ENCODE results near the gene CTPS1.
A peak's percentile ranks its signal among the peaks of the same experiment; 100 is the strongest.

CTPS1 gene

DNA sequence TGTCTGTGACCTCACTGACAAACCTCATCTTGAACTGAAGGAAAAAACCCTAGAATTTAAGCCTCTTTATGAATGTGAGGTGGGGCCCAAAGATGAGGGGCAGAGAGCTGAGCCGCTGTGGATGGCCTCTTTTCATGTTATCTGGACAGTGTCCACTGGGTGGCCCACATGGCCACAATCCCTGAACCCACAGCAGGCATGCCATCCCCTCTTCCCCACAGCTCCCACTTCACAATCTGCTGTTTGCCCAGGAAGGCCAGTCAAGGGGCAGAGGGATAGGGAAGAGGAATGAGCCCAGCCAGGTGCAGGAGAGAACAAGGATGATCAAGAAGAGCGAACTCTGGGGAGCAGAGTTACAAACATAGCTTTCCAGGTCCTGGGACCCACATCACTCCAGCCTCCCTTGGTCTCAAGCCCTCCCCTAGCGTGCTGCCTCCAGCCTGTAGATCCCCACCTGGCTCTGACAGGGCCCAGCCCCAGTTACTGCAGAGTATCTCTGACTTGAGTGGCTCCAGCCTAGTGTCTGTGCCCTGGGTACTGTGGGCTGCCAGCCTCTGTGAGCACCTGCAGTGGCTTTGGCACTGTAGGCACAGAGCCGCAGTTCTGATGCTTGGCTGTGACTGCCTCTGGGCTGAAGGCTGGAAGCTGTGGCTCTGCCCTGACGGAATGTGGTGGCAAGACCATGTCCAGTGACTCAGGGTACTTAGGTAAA, 43.9 kb downstream of the CTPS1 start:
- peak; percentile 54 for DNase-seq (ENCODE audit: low read depth)

DNA sequence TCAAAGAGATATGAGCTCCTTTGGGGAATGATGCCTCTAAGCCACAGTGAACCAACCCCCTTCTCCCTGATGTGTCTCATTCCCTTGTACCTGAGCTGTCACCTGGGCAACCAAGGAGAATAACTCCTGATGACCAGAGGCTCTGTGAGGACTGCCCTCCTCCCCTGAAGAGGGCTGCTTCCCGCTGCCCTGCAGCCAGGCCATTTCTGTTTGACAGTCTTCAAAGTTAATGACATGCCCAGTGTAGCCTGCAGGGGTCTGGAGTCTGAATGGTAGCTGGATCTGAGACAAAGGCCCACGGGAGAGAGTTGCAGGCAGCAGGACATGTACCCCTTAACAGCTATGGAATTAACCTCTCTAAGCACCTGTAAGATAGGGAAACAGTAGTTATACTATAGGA, 45.5 kb downstream of the CTPS1 start:
- DNase-seq (ENCODE audit: low read depth) = no peak

DNA sequence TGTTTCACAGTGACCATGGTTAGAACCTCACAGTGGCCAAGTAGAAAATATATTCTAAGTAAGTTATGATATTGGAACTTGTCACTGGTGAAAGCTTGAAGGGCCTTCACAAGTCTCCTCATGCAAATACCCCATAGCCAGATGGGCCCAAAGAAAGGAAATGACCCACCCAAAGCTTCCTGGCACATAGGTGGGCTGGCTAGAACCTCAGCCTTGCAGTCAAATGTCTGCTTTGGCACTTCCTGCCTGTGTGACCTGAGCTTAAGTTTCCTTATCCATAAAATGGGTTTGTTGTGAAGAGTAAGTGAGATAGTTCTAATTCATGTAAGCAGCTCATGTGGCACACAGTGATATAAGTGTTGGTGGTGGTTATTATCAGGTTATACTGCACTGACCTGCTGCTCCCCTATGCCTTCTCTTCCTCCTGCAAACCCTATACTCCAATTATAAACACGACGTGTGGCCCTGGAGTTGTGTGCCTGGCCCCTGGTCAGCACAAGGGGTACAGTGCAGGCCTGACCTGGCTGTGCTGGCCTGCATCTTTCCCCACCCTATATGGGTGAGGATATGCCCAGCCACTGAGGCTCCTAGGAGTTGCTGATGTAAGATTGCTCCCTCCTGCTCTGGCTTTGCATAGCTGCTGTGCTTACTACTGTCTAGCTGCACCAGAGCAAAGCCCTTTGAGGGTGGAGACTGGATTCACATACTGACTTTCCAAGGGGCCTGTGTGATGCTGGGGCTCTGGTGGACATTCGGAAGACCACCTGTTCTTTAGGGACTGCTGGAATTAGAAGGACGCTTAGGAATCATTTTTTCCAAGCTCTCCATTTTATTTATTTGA, 46.7 kb downstream of the CTPS1 start:
- no peak for DNase-seq (ENCODE audit: low read depth)

DNA sequence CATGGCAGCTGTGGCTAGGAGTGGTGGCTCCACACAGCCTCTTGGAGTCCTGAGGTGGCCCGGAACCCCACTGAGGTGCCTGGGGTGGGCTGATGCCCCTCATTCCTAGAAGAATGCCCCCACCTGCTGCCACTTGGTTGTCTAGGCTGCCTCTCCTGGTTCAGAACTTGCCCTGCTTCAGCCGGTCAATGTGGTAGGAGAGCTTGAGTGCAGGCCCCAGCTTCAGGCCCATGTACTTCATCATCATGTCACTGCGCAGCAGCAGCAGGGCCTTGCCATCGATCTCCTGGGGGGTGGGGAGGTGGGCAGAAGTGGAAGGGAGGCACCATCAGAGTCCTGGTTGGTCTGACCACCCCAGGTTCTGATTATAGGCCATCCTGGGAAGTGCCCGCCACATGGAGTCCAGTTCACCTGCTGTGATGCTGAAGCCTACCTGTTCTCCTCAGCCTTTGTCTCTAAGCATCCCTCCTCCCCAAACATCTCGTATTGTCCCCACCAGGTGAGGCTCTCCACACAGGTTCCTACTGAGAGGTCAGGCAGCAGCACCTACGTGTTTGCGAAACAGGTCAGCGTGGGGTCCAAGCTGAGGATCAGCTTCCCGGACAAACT, 48.6 kb downstream of the CTPS1 start:
- DNase-seq (ENCODE audit: low read depth) = no peak

DNA sequence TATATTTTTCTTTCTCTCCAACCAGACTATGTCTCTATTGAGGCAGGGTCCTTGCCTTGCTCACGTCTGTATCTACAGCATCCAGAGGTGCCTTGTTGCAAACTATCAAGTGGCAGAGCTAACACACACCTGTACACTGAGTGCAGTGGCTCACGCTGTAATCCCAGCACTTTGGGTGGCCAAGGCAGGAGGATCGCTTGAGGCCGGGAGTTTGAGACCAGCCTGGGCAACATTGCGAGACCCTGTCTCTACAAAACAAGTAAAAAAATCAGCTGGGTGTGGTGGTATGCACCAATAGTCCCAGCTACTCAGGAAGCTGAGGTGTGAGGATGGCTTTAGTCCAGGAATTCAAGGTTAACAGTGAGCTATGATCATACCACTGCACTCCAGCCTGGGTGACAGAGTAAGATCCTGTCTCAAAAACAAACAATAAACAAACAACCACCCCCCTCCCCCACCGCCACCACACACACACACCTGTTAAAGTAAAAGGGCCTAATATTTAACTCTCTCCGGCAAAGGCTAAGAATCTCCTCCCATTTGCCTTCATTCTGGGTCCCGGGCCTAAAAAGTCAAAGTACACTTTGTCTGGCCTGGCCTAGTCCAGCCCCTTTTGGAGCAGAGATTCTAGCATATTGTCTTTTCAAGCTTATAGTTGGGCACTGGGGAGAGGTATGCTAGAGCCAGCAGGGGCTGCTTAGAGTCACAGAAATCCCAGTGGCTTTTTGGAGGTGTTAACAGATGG, 51.5 kb downstream of the CTPS1 start:
- DNase-seq (ENCODE audit: low read depth) = no peak

DNA sequence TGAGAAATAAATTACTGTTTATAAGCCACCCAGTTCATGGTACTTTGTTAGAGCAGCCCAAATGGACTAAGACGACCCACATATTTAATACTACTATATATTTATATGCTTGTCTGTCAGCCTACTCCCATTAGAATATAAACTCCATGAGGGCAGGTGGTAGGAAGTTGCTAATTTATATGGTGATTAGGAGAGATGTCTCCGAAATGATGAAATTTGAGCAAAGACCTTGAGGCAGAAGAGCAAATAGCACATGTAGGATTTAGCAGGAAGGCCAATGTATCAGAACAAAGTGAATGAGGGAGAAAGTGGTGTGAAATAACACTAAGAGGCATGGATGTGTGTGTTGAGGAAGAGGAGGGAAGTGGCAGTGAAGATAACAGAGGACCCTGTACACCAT, 52.7 kb downstream of the CTPS1 start:
- DNase-seq (ENCODE audit: low read depth) = no peak

DNA sequence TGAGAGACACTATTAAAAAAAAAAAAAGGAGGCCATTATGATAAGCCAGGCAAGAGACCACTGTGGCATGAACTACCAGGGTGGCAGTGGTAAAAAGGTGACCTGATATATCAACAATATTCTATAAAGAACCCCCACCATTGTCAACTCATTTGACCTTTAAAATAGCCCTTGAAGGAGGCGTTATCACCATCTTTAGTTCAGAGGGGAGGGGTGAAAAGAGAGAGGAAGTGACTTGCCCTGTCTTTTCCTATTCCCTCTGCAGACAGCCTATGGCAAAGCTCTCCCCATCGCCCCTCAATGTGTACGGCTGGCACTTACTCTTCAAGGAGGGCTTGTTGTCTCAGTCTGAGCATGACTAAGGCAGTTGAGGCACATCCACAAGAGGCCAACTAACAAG, 53.8 kb downstream of the CTPS1 start:
- no peak for DNase-seq (ENCODE audit: low read depth)

DNA sequence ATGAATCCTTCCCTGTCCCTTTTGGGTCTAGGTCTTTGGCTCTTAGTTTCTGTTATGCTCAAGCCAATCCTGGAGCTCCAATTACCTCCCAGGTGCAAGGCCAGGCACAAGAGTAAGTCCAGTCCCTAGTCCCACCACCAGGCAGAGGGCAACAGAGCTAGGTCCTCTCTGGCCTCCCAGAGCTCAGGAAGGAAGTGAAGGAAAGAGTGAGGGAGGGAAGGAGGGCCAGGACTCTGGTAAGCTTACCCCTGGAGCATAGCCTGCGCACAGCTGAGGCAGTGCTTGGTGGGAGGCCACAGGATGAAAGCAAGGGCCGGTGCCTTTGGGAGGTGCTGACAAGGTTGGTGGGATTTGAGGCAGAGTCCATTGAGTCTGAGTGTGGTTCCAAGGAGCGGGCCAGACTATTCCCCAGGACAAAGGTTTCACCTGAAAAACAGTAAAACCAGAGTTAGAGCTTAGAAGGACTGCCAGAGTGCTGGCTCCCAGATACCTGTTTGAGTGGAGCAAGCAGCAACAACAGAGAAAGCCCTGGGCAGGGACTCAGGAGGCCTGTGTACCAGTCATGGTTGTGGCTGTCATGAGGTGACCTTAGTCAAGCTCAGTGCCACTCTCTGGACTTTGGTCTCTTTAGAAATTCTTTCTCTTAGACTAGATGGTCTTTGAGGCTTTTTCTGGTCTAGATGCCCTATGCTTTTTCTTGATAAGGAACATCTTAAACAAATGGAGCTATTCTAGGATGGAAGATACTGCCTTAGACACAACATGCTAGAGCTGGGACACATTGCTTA, 57.8 kb downstream of the CTPS1 start:
- no peak for DNase-seq (ENCODE audit: low read depth)

DNA sequence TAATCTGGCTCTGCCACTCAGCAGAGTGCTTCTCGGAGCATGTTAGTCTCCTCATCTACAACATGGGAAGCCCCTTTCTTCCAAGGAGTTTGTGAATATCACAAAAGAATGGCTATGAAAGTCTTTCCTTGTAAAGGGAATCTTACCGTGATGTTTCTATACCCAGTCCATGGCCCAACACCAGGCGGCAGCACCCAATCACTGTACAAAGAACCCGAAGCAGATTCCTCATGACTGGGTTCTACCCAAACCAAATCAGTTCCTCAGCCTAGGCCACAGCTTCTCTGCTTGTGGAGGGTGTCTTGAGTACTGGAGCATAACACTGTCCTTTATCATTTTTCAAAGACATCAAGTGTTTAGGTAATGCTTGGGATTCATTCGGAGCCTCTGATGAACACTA, 58.6 kb downstream of the CTPS1 start:
- DNase-seq (ENCODE audit: low read depth) = no peak

DNA sequence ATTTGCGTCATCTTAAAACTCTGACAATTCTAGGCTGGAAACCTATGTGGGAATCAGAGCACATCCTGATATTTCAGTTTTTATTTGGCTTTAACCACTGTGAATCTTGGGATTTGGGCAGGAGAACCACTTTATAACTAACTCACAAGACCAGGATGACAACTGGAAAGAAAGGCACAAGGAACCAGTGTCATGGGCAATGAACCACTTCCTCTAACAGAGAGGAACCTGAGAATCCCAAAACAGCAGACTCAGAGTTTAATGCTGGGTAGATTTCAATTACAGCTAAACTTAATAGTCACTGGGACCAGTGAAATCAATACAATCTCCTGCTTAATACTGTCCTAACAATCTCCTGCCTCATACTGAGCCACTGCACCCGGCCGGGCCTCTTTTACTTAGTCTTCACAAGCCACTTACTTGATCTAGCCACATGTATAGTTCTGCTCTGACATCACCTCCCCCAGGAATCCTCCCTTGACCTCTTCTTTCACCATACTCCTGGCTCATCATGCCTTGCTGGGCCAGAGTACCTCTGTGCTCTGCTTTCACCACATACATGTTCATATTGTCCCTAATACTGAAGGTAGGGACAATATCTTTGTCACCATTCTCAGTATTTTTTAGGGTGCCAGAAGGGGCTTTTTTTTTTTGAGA, 62.2 kb downstream of the CTPS1 start:
- no peak for DNase-seq (ENCODE audit: low read depth)

DNA sequence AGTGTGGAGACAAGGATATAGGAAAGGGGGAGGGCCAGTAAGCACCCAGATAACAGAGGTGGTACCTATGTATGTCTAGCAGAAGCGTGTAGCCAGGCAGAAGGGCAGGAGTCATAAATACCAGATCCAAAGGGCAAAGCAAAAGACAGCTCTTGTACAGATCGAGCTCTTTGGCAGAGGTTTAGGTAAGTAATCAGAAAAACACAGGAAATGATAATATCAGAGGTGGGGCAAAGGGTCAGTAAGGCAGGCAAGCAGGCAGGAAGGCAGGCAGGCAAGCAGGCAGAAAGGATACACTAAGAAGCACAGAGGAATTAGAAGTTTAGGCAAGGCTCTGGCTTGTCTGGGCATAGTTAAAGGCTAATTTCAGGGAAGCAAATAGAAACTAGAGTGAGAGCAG, 64.7 kb downstream of the CTPS1 start:
- no peak for DNase-seq (ENCODE audit: low read depth)

DNA sequence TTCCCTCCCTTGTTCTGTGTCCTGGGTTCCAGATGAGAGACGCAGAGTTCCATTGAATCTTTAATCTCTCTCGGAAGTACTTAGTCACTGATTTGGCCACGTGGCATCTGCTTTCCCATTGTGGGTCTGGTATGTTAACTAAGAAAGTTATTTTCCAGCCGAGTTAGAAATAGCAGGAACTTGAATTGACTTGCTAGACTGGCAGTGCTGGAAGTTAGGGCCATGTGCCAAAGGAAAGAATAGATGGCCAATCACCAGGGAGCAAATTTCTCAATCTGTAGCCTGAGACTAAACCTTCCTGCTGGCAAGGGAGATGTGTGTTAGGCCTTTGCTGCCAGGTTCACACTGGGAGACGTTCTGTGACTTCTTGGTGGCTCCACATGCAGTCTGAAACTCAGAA, 66.2 kb downstream of the CTPS1 start:
- peak; percentile 57 for DNase-seq (ENCODE audit: low read depth)

DNA sequence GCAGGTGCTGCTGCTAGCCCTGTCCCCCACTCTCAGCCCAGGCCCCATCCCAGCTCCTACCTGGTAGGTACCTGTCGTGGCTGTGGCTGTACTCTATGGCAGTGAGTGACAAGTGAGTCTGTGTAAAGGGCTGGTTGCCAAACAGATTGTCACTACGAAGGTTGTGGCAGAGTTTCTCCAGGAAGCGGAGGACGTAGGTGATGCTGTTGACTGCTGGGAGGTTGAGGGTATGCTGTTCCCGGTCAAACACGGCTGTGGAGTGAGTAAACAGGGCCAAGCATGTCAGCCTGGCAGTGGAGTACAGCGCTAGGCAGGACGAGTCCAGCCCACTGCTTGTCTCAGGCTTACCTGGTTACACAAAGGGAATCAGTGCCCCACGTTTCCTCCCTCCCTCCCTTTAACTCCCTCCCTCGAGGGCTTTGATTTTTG, 66.9 kb downstream of the CTPS1 start:
- DNase-seq (ENCODE audit: low read depth) = no peak

DNA sequence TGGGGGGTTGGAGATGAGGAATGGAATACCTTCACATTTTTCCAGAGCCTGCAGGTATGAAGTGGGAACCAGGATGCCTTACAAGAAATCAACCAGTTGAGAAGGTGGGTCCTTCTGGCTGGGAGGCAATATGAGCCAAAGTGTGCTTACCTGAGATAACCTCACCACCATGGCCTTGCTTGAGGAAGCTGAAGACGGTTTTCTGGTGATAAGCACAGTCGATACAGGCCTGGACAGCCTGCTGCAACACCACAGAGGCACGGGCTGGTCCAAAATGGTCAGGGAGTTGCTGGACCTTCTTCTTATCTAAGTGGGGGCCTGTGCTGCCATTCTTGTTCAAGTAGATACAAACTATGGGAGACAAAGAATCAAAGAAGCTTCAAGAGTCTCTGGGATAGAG, 69.0 kb downstream of the CTPS1 start:
- DNase-seq (ENCODE audit: low read depth) = no peak

DNA sequence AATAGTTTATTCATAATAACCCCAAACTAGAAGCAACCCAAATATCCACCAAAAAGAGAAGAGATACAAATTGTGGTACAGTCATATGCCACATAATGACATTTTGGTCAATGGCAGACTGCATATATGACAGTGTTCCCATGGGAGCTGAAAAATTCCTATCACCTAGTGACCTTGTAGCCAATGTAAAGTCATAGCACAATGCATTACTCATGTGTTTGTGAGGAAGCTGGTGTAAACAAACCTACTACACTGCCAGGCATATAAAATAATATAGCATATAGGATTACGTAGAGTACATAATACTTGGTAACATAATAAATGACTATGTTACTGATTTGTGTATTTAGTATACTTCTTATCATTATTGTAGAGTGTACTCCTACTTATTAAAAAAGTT, 71.5 kb downstream of the CTPS1 start:
- no peak for DNase-seq (ENCODE audit: low read depth)

DNA sequence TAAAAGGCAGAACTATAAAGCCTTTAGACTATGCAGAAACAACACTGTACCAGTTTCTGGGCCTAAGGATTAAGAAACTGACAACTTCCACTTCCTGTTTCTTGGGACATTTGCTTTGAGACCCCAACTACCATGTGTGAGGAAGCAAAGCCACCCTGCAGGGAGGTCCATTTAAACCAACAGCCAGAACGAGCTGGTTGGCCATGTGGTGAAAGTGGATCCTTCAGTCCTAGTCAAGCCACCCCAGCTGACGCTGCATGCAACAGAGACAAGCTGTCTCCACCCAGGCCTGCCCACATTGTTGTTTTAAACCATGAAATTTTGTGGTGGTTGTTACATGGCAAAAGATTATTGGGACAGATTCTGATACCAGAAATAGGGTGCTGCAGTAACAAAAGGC, 73.8 kb downstream of the CTPS1 start:
- DNase-seq (ENCODE audit: low read depth) = no peak

DNA sequence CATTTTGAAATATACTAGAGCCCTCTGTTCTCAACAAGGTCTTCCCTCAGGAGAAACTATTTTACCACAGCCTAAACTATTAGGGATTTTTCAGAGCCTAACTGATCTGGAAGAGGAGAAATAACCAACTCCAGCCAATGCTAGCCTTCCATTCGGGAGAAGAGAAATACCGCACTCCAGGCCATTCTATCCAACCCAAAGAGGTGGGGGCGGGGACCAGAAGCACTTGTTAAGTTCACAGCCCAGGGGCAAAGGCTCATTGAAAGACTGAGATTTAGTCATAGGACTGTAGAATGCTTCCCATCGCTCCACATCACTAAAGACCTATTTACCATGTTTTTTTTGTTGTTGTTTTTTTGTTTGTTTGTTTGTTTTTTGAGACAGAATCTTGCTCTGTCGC, 77.4 kb downstream of the CTPS1 start:
- no peak for DNase-seq (ENCODE audit: low read depth)

Data from EH (cell line).